UCSD-AML1 (cell line): ENCODE results near the gene ZCCHC10.
"Not testable (repeated sequence)": the region's sequence is repeated elsewhere in the genome, so short reads cannot be mapped to it uniquely, and the experiment has no call there.

ENCODE experiments used
- DNase-seq: peaks from one replicate; lab custom pipeline; 2025; ENCODE audit not compliant: unreplicated experiment; lab: John Stamatoyannopoulos, UW

ZCCHC10 gene

DNA sequence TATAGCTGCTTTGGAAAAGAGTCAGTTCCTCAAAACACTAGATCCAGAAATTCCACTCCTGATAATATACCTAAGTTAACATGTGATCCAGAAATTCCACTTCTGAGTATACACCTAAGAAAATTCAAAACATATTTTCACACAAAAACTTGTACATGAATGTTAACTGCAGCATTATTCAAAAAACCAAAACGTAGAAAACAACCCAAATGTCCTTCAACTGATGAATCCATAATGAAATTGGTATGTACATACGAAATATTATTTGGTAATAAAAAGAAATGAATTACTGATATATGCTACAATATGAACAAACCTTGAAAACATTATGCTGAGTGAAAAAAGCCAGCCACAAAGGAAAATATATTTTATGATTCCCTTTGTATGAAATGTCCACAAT, 46.4 kb downstream of the ZCCHC10 start:
- DNase-seq = no peak

- DNase-seq = no peak
These were observed 46.9 kb downstream of the ZCCHC10 start for GRCh38 chr5:132979367-132979940.

- no peak for DNase-seq
These were observed 49.5 kb downstream of the ZCCHC10 start for GRCh38 chr5:132976852-132977251.

- not testable (repeated sequence) for DNase-seq
These were observed 53.9 kb downstream of the ZCCHC10 start for GRCh38 chr5:132972436-132972828.

GRCh38 chr5:132971483-132972435, 54.6 kb downstream of the ZCCHC10 start:
- DNase-seq = no peak

- DNase-seq = no peak
These were observed 61.2 kb downstream of the ZCCHC10 start for GRCh38 chr5:132965120-132965519.

- DNase-seq = peak; percentile 96
These were observed 62.9 kb downstream of the ZCCHC10 start, which contains the start of gene AFF4 for GRCh38 chr5:132963171-132964104. TSS of gene AFF4 (minus strand) at chr5:132963634. CDS start at chr5:132937189, 26,445 bp downstream.

DNA sequence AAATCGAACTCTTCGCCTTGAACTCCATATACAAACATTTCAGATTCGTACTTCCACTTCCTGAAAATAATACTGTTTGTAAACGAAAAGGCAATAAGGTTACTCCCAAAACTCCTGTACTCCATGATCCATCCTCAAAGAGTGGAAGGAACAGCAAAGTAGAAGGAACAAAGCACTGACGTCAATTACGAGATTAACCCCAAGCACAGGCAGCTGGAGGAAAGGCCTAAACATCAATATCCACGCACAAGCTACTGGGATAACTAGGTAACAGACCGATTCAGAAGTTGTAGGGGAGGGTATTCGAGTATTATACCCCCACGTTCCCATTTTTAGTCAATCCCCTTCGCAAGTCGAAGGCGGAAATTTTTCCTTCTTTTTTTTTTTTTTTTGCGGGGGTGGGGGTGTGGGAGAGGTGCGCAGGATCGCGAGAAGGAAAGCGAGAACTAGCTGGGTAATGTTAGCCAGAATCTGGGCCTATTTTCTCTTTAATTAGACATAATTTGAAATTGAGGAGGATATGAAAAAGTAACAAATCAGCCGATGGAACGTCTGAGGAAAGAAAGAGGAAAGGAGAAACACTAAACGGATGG, 63.8 kb downstream of the ZCCHC10 start:
- peak; percentile 17 for DNase-seq

- DNase-seq = no peak
These were observed 64.5 kb downstream of the ZCCHC10 start for GRCh38 chr5:132961887-132962286.

GRCh38 chr5:132961123-132961815, 65.1 kb downstream of the ZCCHC10 start:
- DNase-seq = not testable (repeated sequence)

- DNase-seq = not testable (repeated sequence)
These were observed 70.1 kb downstream of the ZCCHC10 start for GRCh38 chr5:132956166-132956799.

- DNase-seq = no peak
These were observed 72.6 kb downstream of the ZCCHC10 start for GRCh38 chr5:132953710-132954109.

DNA sequence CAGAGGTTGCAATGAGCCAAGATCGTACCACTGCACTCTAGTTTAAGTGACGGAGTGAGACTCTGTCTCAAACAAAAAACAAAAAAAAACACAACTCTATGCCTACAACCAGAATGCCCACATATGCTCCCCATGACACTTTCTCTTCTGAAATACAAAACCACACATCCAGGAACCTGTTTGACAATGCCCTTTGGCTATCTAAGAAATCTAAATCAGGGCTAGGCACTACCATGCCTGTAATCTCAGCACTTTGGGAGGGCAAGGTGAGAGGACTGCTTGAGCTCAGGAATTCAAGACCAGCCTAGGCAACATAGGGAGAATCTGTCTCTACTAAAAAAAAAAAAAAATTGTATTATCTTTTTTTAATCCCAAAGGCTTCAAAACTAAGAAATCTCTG, 73.5 kb downstream of the ZCCHC10 start:
- no peak for DNase-seq

- no peak for DNase-seq
These were observed 74.5 kb downstream of the ZCCHC10 start for GRCh38 chr5:132951897-132952296.

DNA sequence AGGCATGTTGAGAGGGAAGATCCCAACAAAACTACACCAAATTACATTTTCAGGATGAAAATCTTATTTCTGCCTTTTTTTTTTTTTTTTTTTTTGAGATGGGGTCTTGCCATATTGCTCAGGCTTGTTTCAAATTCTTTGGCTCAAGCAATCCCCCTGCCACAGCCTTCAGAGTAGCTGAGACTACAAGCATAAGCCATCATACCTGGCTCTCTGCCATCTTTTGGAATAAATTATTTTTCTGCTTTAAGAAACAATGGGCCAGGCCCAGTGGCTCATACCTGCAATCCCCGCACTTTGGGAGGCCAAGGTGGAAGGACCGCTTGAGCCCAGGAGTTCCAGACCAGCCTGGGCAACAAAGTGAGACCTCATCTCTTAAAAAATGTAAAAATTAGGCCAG, 77.2 kb downstream of the ZCCHC10 start:
- DNase-seq = no peak

- DNase-seq = no peak
These were observed 78.7 kb downstream of the ZCCHC10 start for GRCh38 chr5:132947671-132948070.
